GM12878 (cell line): ENCODE measurements around the gene GRAMD2B. TPM values are rescaled to one million over a fixed set of nuclear protein-coding genes. Genes with fewer than 3 reads are reported as not detected.
A peak's percentile ranks its signal among the peaks of the same experiment; 100 is the strongest.

Experiments
- ATAC-seq: fragments of 200-7000 bp; cut with Tn5 transposase; 3 replicates; pipeline ENCODE4 v1.9.1; 2020; ENCODE audit warnings: mild to moderate bottlenecking, moderate library complexity
- BruUV-seq: library from RNA; stranded (reverse); fragments of 400-500 nt; replicated peaks from 2 replicates; lab custom pipeline; 2021; lab: Mats Ljungman, UMichigan
- CTCF ChIA-PET: fragments of 300-600 bp; sonication (Branson Sonifier 250); formaldehyde crosslinking; extraction: SDS; loops from one replicate; lab custom pipeline; 2021; ENCODE audit warnings: inconsistent platforms; lab: Yijun Ruan, JAX
- POLR2A ChIA-PET: fragments of 350-600 bp; formaldehyde crosslinking; extraction: SDS; loops from one replicate; lab custom pipeline; 2021; ENCODE audit warnings: inconsistent platforms; lab: Charles Lee
- RAD21 ChIA-PET: fragments of 300-600 bp; sonication (Branson Sonifier 250); formaldehyde crosslinking; loops from one replicate; lab custom pipeline; 2023; ENCODE audit warnings: antibody characterized with exemption; ENCODE audit not compliant: unreplicated experiment; lab: Charles Lee
- SMC1A ChIA-PET: fragments of 300-600 bp; sonication (Branson Sonifier 250); formaldehyde crosslinking; loops from one replicate; lab custom pipeline; 2023; ENCODE audit not compliant: unreplicated experiment, uncharacterized antibody; lab: Charles Lee
- DNase-seq: peaks from one replicate; pipeline ENCODE4 v3.0.0-alpha.2; 2011; ENCODE audit warnings: low read depth, low spot score
- FAIRE-seq: peaks from 3 replicates; lab custom pipeline; 2011; peaks lifted over from hg19 to GRCh38; lab: Jason Lieb, UNC
- H2AFZ ChIP-seq: 2 replicates; pipeline ENCODE4 v1.6.0; 2011; ENCODE audit warnings: low read depth, low read length, control low read depth; ENCODE audit not compliant: control insufficient read depth
- H3K27ac ChIP-seq: 2 replicates; pipeline ENCODE4 v1.5.1; 2011; ENCODE audit warnings: control low read depth; ENCODE audit not compliant: control insufficient read depth, insufficient read depth
- H3K27me3 ChIP-seq, 2 experiments: replicated peaks in 1 of 2; 2 replicates each; pipeline versions ENCODE4 v1.6.0 to v1.6.1; 2011; ENCODE audit warnings: low read length in 1 of 2; ENCODE audit not compliant: control insufficient read depth in 2 of 2, insufficient read depth in 2 of 2
- H3K36me3 ChIP-seq, 2 experiments: 2 replicates each; pipeline ENCODE4 v1.5.1; 2011; ENCODE audit warnings: low read length in 1 of 2; ENCODE audit not compliant: control insufficient read depth in 2 of 2, insufficient read depth in 2 of 2
- H3K4me1 ChIP-seq: 2 replicates; pipeline ENCODE4 v1.6.1; 2011; ENCODE audit warnings: mild to moderate bottlenecking, low read length, moderate library complexity, mixed read lengths; ENCODE audit not compliant: control insufficient read depth, insufficient read depth
- H3K4me2 ChIP-seq: 2 replicates; pipeline ENCODE4 v1.6.0; 2011; ENCODE audit warnings: control low read depth; ENCODE audit not compliant: control insufficient read depth, insufficient read depth
- H3K4me3 ChIP-seq: fragments of 200-600 bp; sonication (generic); 2 replicates; pipeline ENCODE4 v1.5.1; 2016
- H3K79me2 ChIP-seq: 2 replicates; pipeline ENCODE4 v1.6.0; 2011; ENCODE audit warnings: low read length; ENCODE audit not compliant: control insufficient read depth, insufficient read depth
- H3K9ac ChIP-seq: 2 replicates; pipeline ENCODE4 v1.8.0; 2011; ENCODE audit warnings: low read length, control low read depth, mixed read lengths; ENCODE audit not compliant: control insufficient read depth, insufficient read depth
- H3K9me3 ChIP-seq: replicated peaks from 3 replicates; pipeline ENCODE4 v1.5.1; 2011; ENCODE audit warnings: mild to moderate bottlenecking, low read length; ENCODE audit not compliant: control insufficient read depth, insufficient read depth
- H4K20me1 ChIP-seq: 2 replicates; pipeline ENCODE4 v1.6.0; 2011; ENCODE audit not compliant: control insufficient read depth, insufficient read depth
- ATF7 ChIP-seq: fragments of 450-650 bp; IDR thresholded peaks from 2 replicates; pipeline ENCODE4 v1.6.1; 2016; ENCODE audit warnings: low read depth, mild to moderate bottlenecking
- BRCA1 ChIP-seq: IDR thresholded peaks from 2 replicates; pipeline ENCODE4 v1.6.1; 2011; ENCODE audit warnings: low read depth, low read length, improper control_type of control experiment
- CEBPB ChIP-seq, 2 experiments: fragments of 150-350 bp in 1 of 2; IDR thresholded peaks; 2 replicates each; pipeline ENCODE4 v1.6.1; 2012 to 2014; ENCODE audit warnings: low read depth in 2 of 2, low read length in 2 of 2, borderline replicate concordance in 1 of 2, inconsistent platforms in 1 of 2
- IRF3 ChIP-seq: fragments of 450-650 bp; IDR thresholded peaks from 2 replicates; pipeline ENCODE4 v1.6.1; 2014; ENCODE audit warnings: mild to moderate bottlenecking
- NFYA ChIP-seq: IDR thresholded peaks from 2 replicates; pipeline ENCODE4 v1.6.1; 2011; ENCODE audit warnings: low read depth, mild to moderate bottlenecking, low read length, improper control_type of control experiment, borderline replicate concordance
- POU2F2 ChIP-seq: IDR thresholded peaks from 3 replicates; pipeline ENCODE4 v1.6.1; 2011; ENCODE audit warnings: low read depth, mild to moderate bottlenecking, low read length, borderline replicate concordance
- RUNX3 ChIP-seq: IDR thresholded peaks from 2 replicates; pipeline ENCODE4 v1.6.1; 2012; ENCODE audit warnings: low read length, inconsistent platforms
- TCF7 ChIP-seq: IDR thresholded peaks from 2 replicates; pipeline ENCODE4 v1.6.1; 2014; ENCODE audit warnings: antibody characterized with exemption, borderline replicate concordance
- ZSCAN29 ChIP-seq: fragments of 450-650 bp; IDR thresholded peaks from 2 replicates; pipeline ENCODE4 v1.6.1; 2017; ENCODE audit warnings: mild to moderate bottlenecking, moderate library complexity
- WGBS: methylation state at CpG from one replicate; pipeline ENCODE4 v1.1.6; 2016; ENCODE audit warnings: low lambda C conversion rate; ENCODE audit not compliant: insufficient replicate concordance, insufficient coverage; ENCODE audit errors: missing lambda C conversion rate; 5-methylcytosine and 5-hydroxymethylcytosine counted together
- in situ Hi-C: fragments of 300-500 bp; cut with MboI; formaldehyde crosslinking; loops from 9 replicates; pipeline ENCODE4 v1.14.3; 2018; ENCODE audit warnings: mixed read lengths
- intact Hi-C: fragments of 100-400 bp; cut with micrococcal nuclease; formaldehyde crosslinking; loops from one replicate; pipeline ENCODE4 v1.14.2; 2022; ENCODE audit not compliant: unreplicated experiment
- polyA plus RNA-seq, 11 experiments: library from polyadenylated mRNA; depleted of rRNA in 4 of 11; unstranded in 6 of 11; stranded (reverse) in 5 of 11; fragments of >200 nt; fragmentation: Nextera tagmentation in 4 of 11; fragmentation: Illumina TruSeq in 1 of 11; extraction: Ambion mirVana in 4 of 11; extraction: Trizol in 1 of 11; gene quantifications; 1 replicate in 1 of 11; 2 replicates in 10 of 11; pipeline versions ENCODE4 v1.2.1 to v1.2.3, GENCODE V29; 2011 to 2016; ENCODE audit warnings: inconsistent platforms in 2 of 11, missing spikeins in 2 of 11, low read depth in 1 of 11
- total RNA-seq, 4 experiments: library from RNA; depleted of rRNA in 3 of 4; stranded (reverse); fragments of >200 nt in 3 of 4; fragmentation: Illumina TruSeq in 1 of 4; extraction: Trizol in 1 of 4; gene quantifications; 2 replicates each; pipeline versions ENCODE4 v1.2.1 to v1.2.3, GENCODE V29; 2013 to 2021
- TF ChIP-seq, protein P1 (sequence below): fragments of 450-650 bp; IDR thresholded peaks from 2 replicates; pipeline ENCODE4 v1.6.1; 2018; ENCODE audit warnings: borderline replicate concordance, mild to moderate bottlenecking; ENCODE audit not compliant: partially characterized antibody

Gene GRAMD2B
- total and polyA plus RNA-seq, 10 of the 15 experiments (the other 5 are each of a cell fraction or from before 2014, with no cell fraction given) = 1.9 to 21.5 (median 8.4) TPM

DNA sequence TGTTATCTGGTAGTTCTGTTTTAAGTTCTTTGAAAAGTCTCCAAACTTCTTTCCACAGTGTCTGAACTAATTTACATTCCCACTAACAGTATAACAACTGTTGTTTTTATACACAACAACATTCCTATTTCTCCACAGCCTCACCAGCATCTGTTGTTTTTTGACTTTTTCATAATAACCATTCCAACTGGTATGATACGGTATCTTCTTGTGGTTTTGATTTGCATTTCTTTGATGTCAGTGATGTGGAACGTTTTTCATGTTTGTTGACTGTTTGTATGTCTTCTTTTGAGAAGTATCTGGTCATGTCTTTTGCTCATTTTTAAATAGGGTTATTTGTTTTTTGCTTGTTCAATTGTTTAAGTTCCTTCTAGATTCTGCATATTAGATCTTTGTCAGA lies 12.6 kb upstream of the GRAMD2B start:
- 0 out of 2 replicates have a peak, but pooled peaks have one; percentile 24 for TF ChIP-seq TCF7
- TF ChIP-seq, protein P1, sequence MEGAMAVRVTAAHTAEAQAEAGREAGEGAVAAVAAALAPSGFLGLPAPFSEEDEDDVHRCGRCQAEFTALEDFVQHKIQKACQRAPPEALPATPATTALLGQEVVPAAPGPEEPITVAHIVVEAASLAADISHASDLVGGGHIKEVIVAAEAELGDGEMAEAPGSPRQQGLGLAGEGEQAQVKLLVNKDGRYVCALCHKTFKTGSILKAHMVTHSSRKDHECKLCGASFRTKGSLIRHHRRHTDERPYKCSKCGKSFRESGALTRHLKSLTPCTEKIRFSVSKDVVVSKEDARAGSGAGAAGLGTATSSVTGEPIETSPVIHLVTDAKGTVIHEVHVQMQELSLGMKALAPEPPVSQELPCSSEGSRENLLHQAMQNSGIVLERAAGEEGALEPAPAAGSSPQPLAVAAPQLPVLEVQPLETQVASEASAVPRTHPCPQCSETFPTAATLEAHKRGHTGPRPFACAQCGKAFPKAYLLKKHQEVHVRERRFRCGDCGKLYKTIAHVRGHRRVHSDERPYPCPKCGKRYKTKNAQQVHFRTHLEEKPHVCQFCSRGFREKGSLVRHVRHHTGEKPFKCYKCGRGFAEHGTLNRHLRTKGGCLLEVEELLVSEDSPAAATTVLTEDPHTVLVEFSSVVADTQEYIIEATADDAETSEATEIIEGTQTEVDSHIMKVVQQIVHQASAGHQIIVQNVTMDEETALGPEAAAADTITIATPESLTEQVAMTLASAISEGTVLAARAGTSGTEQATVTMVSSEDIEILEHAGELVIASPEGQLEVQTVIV = no peak
- TF ChIP-seq RUNX3 = peak; percentile 36; the same call in 1 of the 2 replicates
- RAD21 ChIA-PET = no interaction called here
- no TSS peak for BruUV-seq
- Histone ChIP-seq H3K4me3 (no peak overlapping the region), H3K4me2 (no peak overlapping the region), H3K9ac (no peak overlapping the region), H2AFZ (no peak overlapping the region), H3K9me3 (no peaks in the 10 kb centered on the region; the same call in 2 of the 3 replicates), H4K20me1 (no peaks in the 10 kb centered on the region), H3K27ac (no peak overlapping the region), H3K27me3 (no peaks in the 10 kb centered on the region), H3K4me1 (no peaks in the 10 kb centered on the region), H3K79me2 (no peaks in the 10 kb centered on the region), H3K36me3 (no peaks in the 10 kb centered on the region)
- no peak for DNase-seq
- intact Hi-C loops (no loop called here), in situ Hi-C loops (no loop called here)
- FAIRE-seq = peak; percentile 41
- POLR2A ChIA-PET = no interaction called here
- 0% methylated on average over 2 of the region's 2 CpGs for WGBS
- SMC1A ChIA-PET = no interaction called here
- ATAC-seq = no peak
- CTCF ChIA-PET = no interaction called here

GRCh38 chr5:126413856-126414255 lies 9.4 kb upstream of the GRAMD2B start:
- Histone ChIP-seq H3K27ac (no peak overlapping the region), H3K4me3 (no peak overlapping the region), H3K79me2 (no peaks in the 10 kb centered on the region), H3K36me3 (no peaks in the 10 kb centered on the region), H3K9ac (no peak overlapping the region)
- ATAC-seq (no peak), FAIRE-seq (no peak)
- CTCF ChIA-PET = interaction anchor here (1.2 kb wide), 1 partner anchor 16 kb away, joined by 3 read pairs; no protein-coding TSS in a partner anchor
- RAD21 ChIA-PET = no interaction called here
- WGBS = 43% methylated on average over 3 of the region's 3 CpGs
- TF ChIP-seq ATF7 (no peak), POU2F2 (no peak), CEBPB (IDR thresholded peaks at IDR 0.05; ENCODE audit: borderline replicate concordance in 1 of 2, low read depth in 2 of 2, low read length in 2 of 2) (no peak), IRF3 (no peak), ZSCAN29 (no peak), BRCA1 (no peak), NFYA (no peak)
- TF ChIP-seq, all 136 proteins: peak for 0
- in situ Hi-C loops (no loop called here), intact Hi-C loops (no loop called here)
- no peak for DNase-seq
- POLR2A ChIA-PET = no interaction called here
- H3K9me3 ChIP-seq = no peaks in the 10 kb centered on the region; the same call in 2 of the 3 replicates
- no peaks in the 10 kb centered on the region for H4K20me1 ChIP-seq
- H3K4me2 ChIP-seq = no peak overlapping the region
- H2AFZ ChIP-seq = no peak overlapping the region
- BruUV-seq = no TSS peak
- no peaks in the 10 kb centered on the region for H3K4me1 ChIP-seq
- H3K27me3 ChIP-seq = no peaks in the 10 kb centered on the region
- SMC1A ChIA-PET = interaction anchor here (0.6 kb wide), 1 partner anchor 868 kb away, joined by 3 read pairs; no protein-coding TSS in a partner anchor
